Activated gamma-delta T cell (primary cell): ENCODE measurements around the gene FKBP1C.

Experiments
- DNase-seq: peaks from one replicate; lab custom pipeline; 2025; lab: John Stamatoyannopoulos, UW

The FKBP1C gene

DNA sequence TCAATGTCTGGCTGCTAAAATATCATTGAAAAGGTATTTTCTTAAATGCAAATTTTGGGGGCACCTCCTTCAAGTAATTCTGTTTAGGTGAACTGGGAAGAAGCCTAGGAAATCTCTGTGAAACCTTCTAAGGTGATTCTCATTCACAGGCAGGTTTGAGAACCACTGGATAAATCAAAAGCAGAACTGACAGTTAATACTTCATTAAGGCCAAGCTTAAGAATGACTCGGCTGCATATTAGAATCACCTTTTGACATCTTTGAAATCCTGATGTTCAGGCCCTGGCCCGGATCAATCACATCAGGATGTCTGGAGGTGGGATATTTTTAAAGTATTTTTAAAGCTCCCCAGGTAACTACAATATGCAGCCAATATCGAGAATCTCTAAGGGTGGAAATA is 50.6 kb downstream of the FKBP1C start:
- DNase-seq = no peak
